ENCODE data around the gene UBE3B.

Gene UBE3B

GRCh38 chr12:109476807-109477184 lies 638 bp upstream of the UBE3B start:
- no peak for DNase-seq

- no peak for DNase-seq
These were observed 505 bp downstream of the UBE3B start for GRCh38 chr12:109477963-109478315.

- no peak for DNase-seq
These were observed 2.3 kb downstream of the UBE3B start for GRCh38 chr12:109479761-109480160.

GRCh38 chr12:109480356-109480755 lies 2.9 kb downstream of the UBE3B start:
- no peak for DNase-seq

GRCh38 chr12:109481863-109482262 lies 4.4 kb downstream of the UBE3B start:
- no peak for DNase-seq

GRCh38 chr12:109482491-109482890 lies 5.1 kb downstream of the UBE3B start:
- DNase-seq, result no peak

GRCh38 chr12:109482894-109483293 lies 5.5 kb downstream of the UBE3B start:
- DNase-seq, result no peak

- no peak for DNase-seq
These were observed 5.9 kb downstream of the UBE3B start for GRCh38 chr12:109483346-109483745.

GRCh38 chr12:109485201-109485600 lies 7.8 kb downstream of the UBE3B start:
- no peak for DNase-seq

GRCh38 chr12:109487181-109488050 lies 10.0 kb downstream of the UBE3B start:
- DNase-seq, result no peak

GRCh38 chr12:109488051-109488665 lies 10.7 kb downstream of the UBE3B start:
- DNase-seq, result no peak

GRCh38 chr12:109489016-109489954 lies 11.9 kb downstream of the UBE3B start:
- DNase-seq, result no peak

- no peak for DNase-seq
These were observed 12.6 kb downstream of the UBE3B start for GRCh38 chr12:109489955-109490565.

- no peak for DNase-seq
These were observed 14.2 kb downstream of the UBE3B start for GRCh38 chr12:109491671-109492070.

GRCh38 chr12:109492371-109492770 lies 14.9 kb downstream of the UBE3B start:
- no peak for DNase-seq

GRCh38 chr12:109493090-109493489 lies 15.7 kb downstream of the UBE3B start:
- no peak for DNase-seq

- no peak for DNase-seq
These were observed 16.5 kb downstream of the UBE3B start for GRCh38 chr12:109493938-109494337.

- DNase-seq, result no peak
These were observed 17.0 kb downstream of the UBE3B start for GRCh38 chr12:109494348-109494881.

- no peak for DNase-seq
These were observed 17.6 kb downstream of the UBE3B start for GRCh38 chr12:109495012-109495411.

- no peak for DNase-seq
These were observed 18.9 kb downstream of the UBE3B start for GRCh38 chr12:109496306-109496705.

- no peak for DNase-seq
These were observed 20.2 kb downstream of the UBE3B start for GRCh38 chr12:109497675-109498074.

- no peak for DNase-seq
These were observed 23.2 kb downstream of the UBE3B start for GRCh38 chr12:109500406-109501185.

Data from CD4-positive, alpha-beta T cell treated with Interleukin-1 beta for 1 hour (primary cell).